Cardiac muscle cell (in vitro differentiated cells and primary cell): Measurements from ENCODE around the gene PDCD7. TPM values are rescaled to one million over a fixed set of nuclear protein-coding genes. Genes with fewer than 3 reads are reported as not detected.

ENCODE experiments used
- DNase-seq, 2 donors: peaks; one replicate each; pipeline versions ENCODE4 v3.0.0 to v3.0.0-alpha.2; 2010 to 2017; ENCODE audit warnings: low read depth in 1 of 2, low spot score in 1 of 2
- H3K27ac ChIP-seq: fragments of 200-600 bp; sonication (generic); 2 replicates; pipeline ENCODE4 v1.5.1; 2016
- H3K27me3 ChIP-seq: fragments of 200-600 bp; sonication (generic); 2 replicates; pipeline ENCODE4 v1.6.0; 2016; ENCODE audit warnings: control low read depth
- H3K36me3 ChIP-seq: fragments of 200-600 bp; sonication (generic); 2 replicates; pipeline ENCODE4 v1.5.1; 2016; ENCODE audit warnings: control low read depth
- H3K4me1 ChIP-seq: fragments of 200-600 bp; sonication (generic); 2 replicates; pipeline ENCODE4 v1.8.1; 2017; ENCODE audit warnings: low read depth, mild to moderate bottlenecking, mixed run types
- H3K4me3 ChIP-seq: fragments of 200-600 bp; sonication (generic); 2 replicates; pipeline ENCODE4 v1.5.1; 2016; ENCODE audit warnings: mild to moderate bottlenecking
- H3K9me3 ChIP-seq: fragments of 200-600 bp; sonication (generic); 2 replicates; pipeline ENCODE4 v1.5.1; 2017; ENCODE audit warnings: low read depth, mild to moderate bottlenecking, control low read depth
- polyA plus RNA-seq: library from polyadenylated mRNA; unstranded; fragments of >200 nt; fragmentation: Nextera tagmentation; extraction: Ambion mirVana; gene quantifications from 2 replicates; pipeline ENCODE4 v1.2.1, GENCODE V29; 2016
- total RNA-seq: library from RNA; depleted of rRNA; stranded (reverse); fragments of >200 nt; gene quantifications from 2 replicates; pipeline ENCODE4 v1.2.3, GENCODE V29; 2016
- TF ChIP-seq, protein P1 (sequence below): IDR thresholded peaks from 2 replicates; pipeline ENCODE4 v1.5.1; 2012; ENCODE audit warnings: low read depth, mild to moderate bottlenecking, low read length

The PDCD7 gene
- total and polyA plus RNA-seq, 2 experiments from 2014 or later = 18.7 to 35.5 TPM

DNA sequence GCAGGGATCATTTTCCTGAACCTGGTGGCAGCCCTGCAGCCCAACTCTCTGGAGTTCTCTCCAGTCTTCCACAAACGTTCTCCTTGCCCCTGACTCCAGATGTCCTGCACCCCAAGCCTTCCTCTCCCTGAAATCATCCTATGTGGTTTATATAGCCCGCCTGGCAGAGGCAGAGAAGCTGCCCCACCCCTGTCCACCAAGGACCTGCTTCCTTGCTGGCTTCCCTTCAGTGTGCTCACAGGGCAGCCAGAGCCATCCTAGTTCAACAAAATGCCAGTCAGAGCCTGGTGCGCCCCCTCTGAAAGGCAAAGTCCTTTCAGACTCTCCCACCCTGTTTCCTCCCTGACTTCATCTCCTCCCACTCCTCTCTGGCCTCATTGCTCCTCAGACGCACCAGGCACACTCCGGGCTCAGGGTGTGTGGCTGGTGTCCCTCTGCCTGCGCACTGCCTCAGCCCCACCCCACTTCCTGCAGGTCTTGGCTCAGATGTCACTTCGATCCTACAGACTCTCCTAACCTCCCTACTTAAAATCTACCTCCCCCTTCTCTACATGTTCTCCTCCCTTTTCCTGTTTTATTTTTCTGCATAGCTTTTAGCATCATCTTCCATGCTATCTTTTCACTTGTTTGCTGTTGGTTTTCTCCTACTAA, 51.2 kb downstream of the PDCD7 start:
- Histone ChIP-seq H3K27ac (peak overlapping the region; percentile 58), H3K4me1 (peaks cover 37% of the 10 kb centered on the region), H3K4me3 (no peak overlapping the region), H3K27me3 (no peaks in the 10 kb centered on the region), H3K36me3 (no peaks in the 10 kb centered on the region), H3K9me3 (no peaks in the 10 kb centered on the region)
- TF ChIP-seq, protein P1, sequence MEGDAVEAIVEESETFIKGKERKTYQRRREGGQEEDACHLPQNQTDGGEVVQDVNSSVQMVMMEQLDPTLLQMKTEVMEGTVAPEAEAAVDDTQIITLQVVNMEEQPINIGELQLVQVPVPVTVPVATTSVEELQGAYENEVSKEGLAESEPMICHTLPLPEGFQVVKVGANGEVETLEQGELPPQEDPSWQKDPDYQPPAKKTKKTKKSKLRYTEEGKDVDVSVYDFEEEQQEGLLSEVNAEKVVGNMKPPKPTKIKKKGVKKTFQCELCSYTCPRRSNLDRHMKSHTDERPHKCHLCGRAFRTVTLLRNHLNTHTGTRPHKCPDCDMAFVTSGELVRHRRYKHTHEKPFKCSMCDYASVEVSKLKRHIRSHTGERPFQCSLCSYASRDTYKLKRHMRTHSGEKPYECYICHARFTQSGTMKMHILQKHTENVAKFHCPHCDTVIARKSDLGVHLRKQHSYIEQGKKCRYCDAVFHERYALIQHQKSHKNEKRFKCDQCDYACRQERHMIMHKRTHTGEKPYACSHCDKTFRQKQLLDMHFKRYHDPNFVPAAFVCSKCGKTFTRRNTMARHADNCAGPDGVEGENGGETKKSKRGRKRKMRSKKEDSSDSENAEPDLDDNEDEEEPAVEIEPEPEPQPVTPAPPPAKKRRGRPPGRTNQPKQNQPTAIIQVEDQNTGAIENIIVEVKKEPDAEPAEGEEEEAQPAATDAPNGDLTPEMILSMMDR = no peak
- DNase-seq = peak in 1 of 2 donors; percentile 45

DNA sequence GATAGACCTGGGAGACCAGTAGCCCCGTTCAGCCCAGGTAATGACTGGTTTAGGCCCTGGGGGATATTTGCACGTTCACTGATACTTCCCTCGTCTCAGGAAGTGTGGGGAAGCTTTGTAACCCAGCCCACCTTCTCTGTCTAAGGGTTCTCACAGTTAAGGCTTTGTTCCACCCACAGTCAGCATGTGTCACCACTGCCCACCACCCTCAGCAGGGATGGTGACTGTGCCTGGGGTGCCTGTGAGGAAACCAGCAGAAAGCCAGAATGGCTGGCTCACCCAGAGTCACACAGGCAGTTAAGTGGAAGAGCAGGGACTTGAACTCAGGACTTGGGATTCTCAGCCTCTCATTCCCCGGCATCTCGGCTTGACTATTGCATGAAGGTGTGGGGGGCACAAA, 51.9 kb downstream of the PDCD7 start:
- peak overlapping the region; percentile 58 for H3K27ac ChIP-seq
- no peak overlapping the region for H3K4me3 ChIP-seq
- H3K4me1 ChIP-seq = peaks cover 39% of the 10 kb centered on the region
- H3K9me3 ChIP-seq = no peaks in the 10 kb centered on the region
- TF ChIP-seq, protein P1 = no peak
- no peaks in the 10 kb centered on the region for H3K36me3 ChIP-seq
- DNase-seq = no peak
- no peaks in the 10 kb centered on the region for H3K27me3 ChIP-seq

DNA sequence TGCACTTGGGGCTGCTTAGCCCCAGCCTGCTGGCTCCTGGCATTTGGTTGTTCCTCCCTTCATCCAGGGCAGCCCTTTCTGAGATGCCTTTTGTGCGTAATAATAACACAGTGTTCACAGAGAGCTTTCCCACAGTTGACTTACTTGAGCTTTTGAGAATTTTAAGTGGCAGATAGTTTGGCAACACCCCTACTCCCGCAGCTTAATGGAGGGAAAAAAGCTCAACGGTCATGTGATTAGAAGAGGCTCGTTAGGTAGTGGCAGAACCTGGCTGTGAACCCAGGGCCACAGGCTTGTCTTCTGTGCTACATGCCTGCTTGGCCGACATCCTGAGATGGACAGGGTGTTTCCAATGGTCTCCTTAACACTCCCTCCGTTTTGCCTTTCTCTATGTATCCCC, 52.3 kb downstream of the PDCD7 start:
- peak in 1 of 2 donors; percentile 75 for DNase-seq
- TF ChIP-seq, protein P1 = no peak
- no peaks in the 10 kb centered on the region for H3K9me3 ChIP-seq
- H3K4me3 ChIP-seq = no peak overlapping the region
- no peaks in the 10 kb centered on the region for H3K36me3 ChIP-seq
- no peaks in the 10 kb centered on the region for H3K27me3 ChIP-seq
- H3K4me1 ChIP-seq = peaks cover 44% of the 10 kb centered on the region
- H3K27ac ChIP-seq = peak overlapping the region; percentile 58

DNA sequence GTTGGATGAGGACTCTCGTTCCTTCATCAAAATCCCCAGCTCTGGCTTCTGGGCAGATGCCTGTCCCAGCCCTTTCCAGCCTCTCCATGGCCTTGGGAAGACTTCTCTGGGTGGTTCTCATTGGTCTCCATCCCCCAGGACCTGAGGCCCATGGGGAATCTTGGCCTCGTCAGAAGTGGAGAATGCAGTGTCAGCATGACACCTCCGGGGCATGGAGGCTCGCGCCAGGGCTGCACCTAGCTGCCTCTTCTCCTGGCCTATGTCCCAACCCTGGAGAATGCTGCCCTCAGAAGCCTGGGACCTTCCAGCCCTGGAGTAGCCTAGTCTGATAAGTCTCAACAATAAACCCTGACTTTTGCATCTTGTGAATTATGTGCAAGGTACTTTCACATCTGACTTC, 54.0 kb downstream of the PDCD7 start:
- TF ChIP-seq, protein P1 = no peak
- no peak overlapping the region for H3K4me3 ChIP-seq
- DNase-seq = no peak
- no peaks in the 10 kb centered on the region for H3K27me3 ChIP-seq
- H3K4me1 ChIP-seq = peaks cover 42% of the 10 kb centered on the region
- no peak overlapping the region for H3K27ac ChIP-seq
- H3K36me3 ChIP-seq = no peaks in the 10 kb centered on the region
- no peaks in the 10 kb centered on the region for H3K9me3 ChIP-seq

DNA sequence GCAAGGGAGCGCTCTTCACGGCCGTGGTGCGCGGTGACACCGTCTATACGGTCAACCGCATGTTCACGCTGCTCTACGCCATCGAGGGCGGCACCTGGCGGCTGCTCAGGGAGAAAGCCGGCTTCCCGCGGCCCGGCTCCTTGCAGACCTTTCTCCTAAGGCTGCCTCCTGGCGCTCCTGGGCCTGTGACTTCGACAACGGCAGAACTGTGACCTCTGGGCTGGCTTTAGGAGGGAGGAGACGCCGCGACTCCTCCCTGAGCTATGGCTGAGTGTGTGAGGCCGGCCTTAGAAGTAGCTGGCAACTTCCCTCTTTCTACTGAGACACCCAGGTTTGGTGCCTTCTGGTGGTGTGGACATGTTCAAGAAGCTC, 55.6 kb downstream of the PDCD7 start:
- H3K9me3 ChIP-seq = no peaks in the 10 kb centered on the region
- DNase-seq = peak; percentile 31 to 75
- H3K4me3 ChIP-seq = no peak overlapping the region
- TF ChIP-seq, protein P1 = peak; percentile 69
- H3K27ac ChIP-seq = no peak overlapping the region
- no peaks in the 10 kb centered on the region for H3K36me3 ChIP-seq
- no peaks in the 10 kb centered on the region for H3K27me3 ChIP-seq
- peaks cover 36% of the 10 kb centered on the region for H3K4me1 ChIP-seq
